HCT116 (cell line): Measurements from ENCODE around the gene BICRAL. TPM values are rescaled to one million over a fixed set of nuclear protein-coding genes. Genes with fewer than 3 reads are reported as not detected.

Source experiments
- total RNA-seq: library from RNA; stranded (reverse); gene quantifications from one replicate; pipeline ENCODE4 v1.2.1, GENCODE V29; 2021; ENCODE audit not compliant: unreplicated experiment

BICRAL gene
- total RNA-seq, 1 experiment from 2014 or later, result 14.9 TPM

Other genes with a start within 250 kb of the BICRAL start
- gene UBR2, start 218.0 kb upstream of the BICRAL start, total RNA-seq, result 20.5 TPM
- gene PRPH2, start 59.5 kb upstream of the BICRAL start, total RNA-seq, result not detected
- 17.1 TPM for gene TBCC, start 35.9 kb upstream of the BICRAL start, total RNA-seq
- gene RPL7L1, start 97.6 kb downstream of the BICRAL start, total RNA-seq, result 125 TPM
- gene PTCRA, start 134.0 kb downstream of the BICRAL start, total RNA-seq, result not detected
- gene CNPY3, start 147.4 kb downstream of the BICRAL start, total RNA-seq, result 49.1 TPM
- 0.57 TPM for gene GNMT, start 178.7 kb downstream of the BICRAL start, total RNA-seq
- 21.4 TPM for gene PEX6, start 197.1 kb downstream of the BICRAL start, total RNA-seq
- gene PPP2R5D, start 202.5 kb downstream of the BICRAL start, total RNA-seq, result 49.6 TPM
- 64.8 TPM for gene MEA1, start 231.9 kb downstream of the BICRAL start, total RNA-seq
- 67.2 TPM for gene KLHDC3, start 232.2 kb downstream of the BICRAL start, total RNA-seq
- 63.4 TPM for gene RRP36, start 239.6 kb downstream of the BICRAL start, total RNA-seq